Endothelial cell of umbilical vein (primary cell): ENCODE measurements around the gene SEC14L1. TPM values are rescaled to one million over a fixed set of nuclear protein-coding genes. Genes with fewer than 3 reads are reported as not detected.

Experiments
- BruUV-seq: library from RNA; stranded (reverse); fragments of 400-500 nt; replicated peaks from 2 replicates; lab custom pipeline; 2021; lab: Mats Ljungman, UMichigan
- CTCF ChIA-PET: fragments of 300-600, 350-600 bp; sonication (Branson Sonifier 250); formaldehyde crosslinking; loops from one replicate; lab custom pipeline; 2021; ENCODE audit warnings: antibody characterized with exemption, inconsistent platforms; lab: Charles Lee
- POLR2A ChIA-PET: fragments of 300-600, 350-600 bp; sonication (Branson Sonifier 250); formaldehyde crosslinking; loops from one replicate; lab custom pipeline; 2021; ENCODE audit warnings: antibody characterized with exemption, inconsistent platforms; lab: Charles Lee
- DNase-seq: peaks from one replicate; pipeline ENCODE4 v3.0.0-alpha.2; 2011; ENCODE audit warnings: low read depth, low spot score
- FAIRE-seq: peaks from 2 replicates; lab custom pipeline; 2011; peaks lifted over from hg19 to GRCh38; lab: Jason Lieb, UNC
- H2AFZ ChIP-seq: 2 replicates; pipeline ENCODE4 v1.6.0; 2012; ENCODE audit warnings: low read depth, low read length, control low read depth, inconsistent platforms
- H3K27ac ChIP-seq: 2 replicates; pipeline ENCODE4 v1.5.1; 2011; ENCODE audit warnings: low read depth, mild to moderate bottlenecking, control low read depth, low read length, moderate library complexity; ENCODE audit not compliant: insufficient read depth
- H3K27me3 ChIP-seq, 2 experiments: 2 replicates each; pipeline versions ENCODE4 v1.6.0 to v1.6.1; 2011; ENCODE audit warnings: low read length in 2 of 2, mixed read lengths in 1 of 2; ENCODE audit not compliant: control insufficient read depth in 2 of 2, insufficient read depth in 2 of 2
- H3K36me3 ChIP-seq, 2 experiments: 2 replicates in 1 of 2; 3 replicates in 1 of 2; pipeline ENCODE4 v1.5.1; 2011; ENCODE audit warnings: low read length in 2 of 2, mild to moderate bottlenecking in 1 of 2, moderate library complexity in 1 of 2; ENCODE audit not compliant: control insufficient read depth in 2 of 2, insufficient read depth in 2 of 2; ENCODE audit errors: extremely low read depth in 1 of 2
- H3K4me1 ChIP-seq: 3 replicates; pipeline ENCODE4 v1.5.1; 2011; ENCODE audit warnings: mild to moderate bottlenecking, low read length; ENCODE audit not compliant: control insufficient read depth, insufficient read depth; ENCODE audit errors: extremely low read depth
- H3K4me2 ChIP-seq: 2 replicates; pipeline ENCODE4 v1.6.1; 2011; ENCODE audit warnings: low read length, control low read depth, mixed read lengths; ENCODE audit not compliant: insufficient read depth
- H3K4me3 ChIP-seq, 3 experiments: fragments of 200-600 bp in 1 of 3; sonication (generic), shearing (Covaris generic) in 1 of 3; replicated peaks in 1 of 3; 2 replicates each; pipeline ENCODE4 v1.5.1; 2011 to 2016; ENCODE audit warnings: control low read depth in 3 of 3, low read length in 3 of 3, mild to moderate bottlenecking in 2 of 3, inconsistent platforms in 1 of 3, low read depth in 1 of 3, moderate library complexity in 1 of 3; ENCODE audit not compliant: insufficient read depth in 1 of 3
- H3K79me2 ChIP-seq: 2 replicates; pipeline ENCODE4 v1.6.0; 2012; ENCODE audit warnings: low read length, inconsistent platforms; ENCODE audit not compliant: control insufficient read depth, insufficient read depth
- H3K9ac ChIP-seq: replicated peaks from 2 replicates; pipeline ENCODE3; 2011; ENCODE audit warnings: low read length, control low read depth; ENCODE audit not compliant: insufficient read depth; ENCODE audit errors: extremely low read depth
- H3K9me1 ChIP-seq: replicated peaks from 3 replicates; pipeline ENCODE4 v1.6.0; 2011; ENCODE audit warnings: mild to moderate bottlenecking, low read length; ENCODE audit not compliant: control insufficient read depth, insufficient read depth; ENCODE audit errors: extremely low read depth
- H3K9me3 ChIP-seq: replicated peaks from 2 replicates; pipeline ENCODE4 v1.5.1; 2012; ENCODE audit warnings: low read length, inconsistent platforms; ENCODE audit not compliant: control insufficient read depth, insufficient read depth
- H4K20me1 ChIP-seq: replicated peaks from 2 replicates; pipeline ENCODE3; 2011; ENCODE audit warnings: mild to moderate bottlenecking, low read length; ENCODE audit not compliant: control insufficient read depth, insufficient read depth; ENCODE audit errors: extremely low read depth
- EZH2 ChIP-seq: IDR thresholded peaks from 2 replicates; pipeline ENCODE4 v1.6.1; 2012; ENCODE audit warnings: borderline replicate concordance, low read depth, mild to moderate bottlenecking, moderate library complexity, low read length, inconsistent platforms; ENCODE audit not compliant: severe bottlenecking
- GATA2 ChIP-seq: IDR thresholded peaks from 2 replicates; pipeline ENCODE4 v1.7.0; 2011; ENCODE audit warnings: low read depth, mild to moderate bottlenecking, moderate library complexity, mixed read lengths, low read length; ENCODE audit not compliant: insufficient read length, insufficient read depth
- JUN ChIP-seq: IDR thresholded peaks from 2 replicates; pipeline ENCODE4 v1.6.1; 2011; ENCODE audit warnings: borderline replicate concordance, low read depth; ENCODE audit not compliant: insufficient read length, insufficient read depth
- MYC ChIP-seq: IDR thresholded peaks from one replicate; pipeline ENCODE4 v1.6.1; 2011; ENCODE audit warnings: mild to moderate bottlenecking, low read depth, low read length
- POLR2A ChIP-seq: IDR thresholded peaks from 2 replicates; pipeline ENCODE4 v1.6.1; 2012; ENCODE audit warnings: low read depth, mild to moderate bottlenecking, control low read depth, low read length
- POLR2AphosphoS5 ChIP-seq: IDR thresholded peaks from 2 replicates; pipeline ENCODE4 v1.6.1; 2012; ENCODE audit warnings: low read depth, mild to moderate bottlenecking, control low read depth, low read length, moderate library complexity; ENCODE audit not compliant: insufficient read depth
- dilution Hi-C: fragments of 300-500 bp; cut with MboI; formaldehyde crosslinking; loops from one replicate; pipeline ENCODE4 v1.15.0; 2019; ENCODE audit warnings: low sequenced_read_pairs; ENCODE audit not compliant: extremely low pct_ligation_motif_present
- intact Hi-C: fragments of 100-400 bp; cut with micrococcal nuclease; formaldehyde crosslinking; loops from one replicate; pipeline ENCODE4 v1.10.0; 2022
- polyA plus RNA-seq, 4 experiments: library from polyadenylated mRNA; depleted of rRNA in 3 of 4; stranded (reverse) in 3 of 4; unstranded in 1 of 4; fragments of >200 nt; gene quantifications; 2 replicates each; pipeline versions ENCODE4 v1.2.1 to v1.2.3, GENCODE V29; 2011 to 2012; ENCODE audit warnings: missing spikeins in 1 of 4
- total RNA-seq: library from RNA; stranded (reverse); gene quantifications from 2 replicates; pipeline ENCODE4 v1.2.3, GENCODE V29; 2021
- TF ChIP-seq, protein P1 (sequence below), 2 donors: IDR thresholded peaks; 1 replicate in 1 of 2; 2 replicates in 1 of 2; pipeline ENCODE4 v1.5.1; 2011; ENCODE audit warnings: low read length in 2 of 2, mild to moderate bottlenecking in 2 of 2, moderate library complexity in 2 of 2, control low read depth in 1 of 2, inconsistent platforms in 1 of 2, low read depth in 1 of 2; ENCODE audit not compliant: insufficient read depth in 1 of 2; ENCODE audit errors: extremely low read depth in 1 of 2
- TF ChIP-seq, protein P2 (sequence below): IDR thresholded peaks from 2 replicates; pipeline ENCODE4 v1.6.1; 2011; ENCODE audit not compliant: insufficient read depth, insufficient read length

SEC14L1 gene
- total and polyA plus RNA-seq, 2 donors (not counting 3 experiments of a cell fraction or from before 2014, with no cell fraction given): 215 to 631 TPM

DNA sequence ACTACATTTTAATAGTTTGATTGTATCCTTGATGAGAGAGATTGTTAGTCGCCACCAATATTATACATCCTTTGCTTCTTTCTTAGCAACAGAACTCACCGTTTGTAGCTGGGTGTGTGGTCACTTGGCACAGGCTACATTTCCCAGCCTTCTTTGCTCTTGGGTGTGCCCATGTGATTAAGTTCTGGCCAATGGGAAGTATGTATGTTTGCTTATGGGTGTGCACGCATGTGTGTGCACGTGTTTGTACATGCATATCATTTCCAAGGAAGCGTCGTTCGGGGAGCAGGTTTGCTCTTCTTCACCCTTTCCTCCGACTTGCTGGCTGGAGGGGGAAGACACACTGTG is 4.4 kb upstream of the SEC14L1 start:
- Histone ChIP-seq H3K4me3 (no peak overlapping the region), H3K4me2 (no peak overlapping the region), H3K9ac (no peak overlapping the region), H3K27me3 (no peaks in the 10 kb centered on the region), H4K20me1 (no peaks in the 10 kb centered on the region), H3K9me1 (no peaks in the 10 kb centered on the region), H3K36me3 (no peaks in the 10 kb centered on the region), H3K27ac (no peak overlapping the region), H3K79me2 (peaks cover 4% of the 10 kb centered on the region), H3K9me3 (no peaks in the 10 kb centered on the region), H2AFZ (no peak overlapping the region), H3K4me1 (peaks cover 19% of the 10 kb centered on the region)
- no TSS peak for BruUV-seq
- DNase-seq (no peak), FAIRE-seq (no peak)
- intact Hi-C loops: no loop called here
- POLR2A ChIA-PET: no interaction called here
- TF ChIP-seq POLR2AphosphoS5 (no peak), MYC (no peak), JUN (no peak), EZH2 (no peak), POLR2A (no peak), GATA2 (no peak)
- TF ChIP-seq, protein P1, sequence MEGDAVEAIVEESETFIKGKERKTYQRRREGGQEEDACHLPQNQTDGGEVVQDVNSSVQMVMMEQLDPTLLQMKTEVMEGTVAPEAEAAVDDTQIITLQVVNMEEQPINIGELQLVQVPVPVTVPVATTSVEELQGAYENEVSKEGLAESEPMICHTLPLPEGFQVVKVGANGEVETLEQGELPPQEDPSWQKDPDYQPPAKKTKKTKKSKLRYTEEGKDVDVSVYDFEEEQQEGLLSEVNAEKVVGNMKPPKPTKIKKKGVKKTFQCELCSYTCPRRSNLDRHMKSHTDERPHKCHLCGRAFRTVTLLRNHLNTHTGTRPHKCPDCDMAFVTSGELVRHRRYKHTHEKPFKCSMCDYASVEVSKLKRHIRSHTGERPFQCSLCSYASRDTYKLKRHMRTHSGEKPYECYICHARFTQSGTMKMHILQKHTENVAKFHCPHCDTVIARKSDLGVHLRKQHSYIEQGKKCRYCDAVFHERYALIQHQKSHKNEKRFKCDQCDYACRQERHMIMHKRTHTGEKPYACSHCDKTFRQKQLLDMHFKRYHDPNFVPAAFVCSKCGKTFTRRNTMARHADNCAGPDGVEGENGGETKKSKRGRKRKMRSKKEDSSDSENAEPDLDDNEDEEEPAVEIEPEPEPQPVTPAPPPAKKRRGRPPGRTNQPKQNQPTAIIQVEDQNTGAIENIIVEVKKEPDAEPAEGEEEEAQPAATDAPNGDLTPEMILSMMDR (IDR thresholded peaks at IDR 0.05; ENCODE audit: extremely low read depth in 1 of 2, insufficient read depth in 1 of 2, low read depth in 1 of 2, low read length in 2 of 2): no peak
- TF ChIP-seq, protein P2, sequence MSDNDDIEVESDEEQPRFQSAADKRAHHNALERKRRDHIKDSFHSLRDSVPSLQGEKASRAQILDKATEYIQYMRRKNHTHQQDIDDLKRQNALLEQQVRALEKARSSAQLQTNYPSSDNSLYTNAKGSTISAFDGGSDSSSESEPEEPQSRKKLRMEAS: no peak
- CTCF ChIA-PET: no interaction called here
- dilution Hi-C loops: no loop called here
